ENCODE data around the gene SART1. TPM values are rescaled to one million over a fixed set of nuclear protein-coding genes. Genes with fewer than 3 reads are reported as not detected.

SART1 gene
- total RNA-seq, 2 donors from 2014 or later = 20.7 to 42.5 TPM

- H3K36me3 ChIP-seq = peaks cover 37% of the 10 kb centered on the region
- no peaks in the 10 kb centered on the region for H3K9me3 ChIP-seq
- DNase-seq (ENCODE audit: low spot score) = no peak
- H3K27me3 ChIP-seq = no peaks in the 10 kb centered on the region
- H3K4me1 ChIP-seq = no peaks in the 10 kb centered on the region
- no peak for TF ChIP-seq CTCF (IDR thresholded peaks at IDR 0.05)
- no peak overlapping the region for H3K4me3 ChIP-seq
- H3K27ac ChIP-seq = no peak overlapping the region
These were observed 17.8 kb downstream of the SART1 start for GRCh38 chr11:65979261-65979759.

GRCh38 chr11:65981101-65981740 is 19.7 kb downstream of the SART1 start:
- no peak for DNase-seq (ENCODE audit: low spot score)
- Histone ChIP-seq H3K27me3 (no peaks in the 10 kb centered on the region), H3K36me3 (peaks cover 32% of the 10 kb centered on the region), H3K27ac (no peak overlapping the region), H3K9me3 (no peaks in the 10 kb centered on the region), H3K4me1 (no peaks in the 10 kb centered on the region), H3K4me3 (no peak overlapping the region)
- no peak for TF ChIP-seq CTCF (IDR thresholded peaks at IDR 0.05)

DNA sequence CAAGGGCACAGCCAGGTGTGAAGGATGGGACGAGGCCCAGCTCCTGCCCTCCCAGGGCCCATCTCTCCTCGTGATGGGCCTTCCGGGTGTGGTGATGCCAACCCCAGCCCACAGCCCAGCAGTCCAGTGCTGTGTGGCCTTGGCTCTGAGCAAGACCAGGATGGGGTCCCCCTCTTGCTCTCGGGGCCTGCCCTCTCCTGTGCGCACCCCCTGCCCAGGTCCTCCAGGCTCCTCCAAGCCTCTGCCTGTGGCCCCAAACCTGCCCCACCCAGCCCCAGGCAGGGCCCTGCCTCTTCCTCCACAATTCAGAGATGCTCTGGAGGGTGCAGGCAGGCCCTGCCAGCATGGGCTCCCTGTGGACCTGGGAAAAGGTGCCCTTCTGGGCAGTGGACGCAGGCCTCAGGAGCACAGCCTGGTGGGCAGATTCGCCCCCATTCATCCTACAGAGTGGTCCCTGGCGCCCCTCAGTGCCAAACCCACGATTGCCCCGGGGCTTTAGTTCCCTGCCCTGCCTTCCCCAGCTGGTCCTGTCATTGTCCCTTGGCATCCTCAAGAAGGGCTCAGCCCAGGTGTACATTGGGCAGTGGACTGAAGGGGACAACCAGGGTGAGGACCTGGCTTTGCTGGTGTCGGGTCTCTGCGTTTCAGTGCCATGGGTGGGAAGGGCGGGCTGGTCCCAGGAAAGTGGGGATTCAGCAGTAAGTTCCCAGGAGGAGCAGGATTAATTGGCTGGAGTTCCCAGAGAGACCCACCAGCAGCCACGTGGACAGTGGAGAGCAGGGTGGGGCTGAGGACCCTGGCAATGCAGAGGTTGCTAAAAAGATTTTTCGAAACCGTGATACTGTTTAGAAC is 20.7 kb downstream of the SART1 start:
- Histone ChIP-seq H3K4me3 (no peak overlapping the region), H3K27ac (no peak overlapping the region), H3K27me3 (no peaks in the 10 kb centered on the region), H3K4me1 (no peaks in the 10 kb centered on the region), H3K36me3 (peaks cover 22% of the 10 kb centered on the region), H3K9me3 (no peaks in the 10 kb centered on the region)
- no peak for DNase-seq (ENCODE audit: low spot score)
- no peak for TF ChIP-seq CTCF (IDR thresholded peaks at IDR 0.05)

DNA sequence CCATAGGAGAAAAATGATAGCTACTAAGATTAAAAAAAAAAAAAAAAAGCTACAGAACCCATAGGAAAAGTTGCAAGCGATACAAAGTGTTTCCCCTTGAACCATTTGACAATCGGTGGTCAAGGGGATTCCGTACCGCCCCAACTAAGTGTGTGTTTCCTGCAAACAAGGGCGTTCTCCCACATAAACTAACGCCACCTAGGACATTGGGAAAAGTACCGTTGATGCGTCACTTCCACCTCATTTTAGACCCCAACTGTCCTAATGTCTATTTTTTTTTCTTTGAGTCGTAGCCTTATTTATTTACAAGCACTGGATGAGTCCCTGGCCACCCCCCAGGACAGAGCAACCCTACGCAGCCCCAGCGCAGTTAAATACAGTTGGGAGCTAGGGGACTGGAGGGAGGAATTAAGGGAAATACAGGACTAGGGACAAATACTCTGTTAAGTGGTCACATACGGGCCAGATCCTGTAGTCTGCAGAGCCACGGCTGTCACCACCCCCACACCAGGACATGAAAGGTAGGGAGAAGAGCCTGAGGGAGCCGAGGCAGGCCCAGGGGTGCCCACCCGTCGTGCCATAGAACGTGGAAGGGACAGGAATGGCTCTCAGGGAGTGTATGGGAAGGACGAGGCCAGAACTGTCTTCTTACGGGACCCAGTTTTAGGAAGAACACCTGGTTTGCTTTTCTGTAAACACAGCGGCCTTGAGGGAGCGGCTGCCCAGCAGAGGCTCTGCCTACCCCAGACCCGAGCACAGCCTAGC is 21.5 kb downstream of the SART1 start:
- Histone ChIP-seq H3K4me1 (no peaks in the 10 kb centered on the region), H3K27ac (no peak overlapping the region), H3K4me3 (no peak overlapping the region), H3K27me3 (no peaks in the 10 kb centered on the region), H3K9me3 (no peaks in the 10 kb centered on the region), H3K36me3 (peaks cover 14% of the 10 kb centered on the region)
- DNase-seq (ENCODE audit: low spot score) = no peak
- TF ChIP-seq CTCF (IDR thresholded peaks at IDR 0.05) = no peak

GRCh38 chr11:65983589-65983987 is 22.1 kb downstream of the SART1 start:
- H3K36me3 ChIP-seq = peaks cover 8% of the 10 kb centered on the region
- TF ChIP-seq CTCF (IDR thresholded peaks at IDR 0.05) = no peak
- H3K4me3 ChIP-seq = no peak overlapping the region
- no peak overlapping the region for H3K27ac ChIP-seq
- no peaks in the 10 kb centered on the region for H3K27me3 ChIP-seq
- H3K9me3 ChIP-seq = no peaks in the 10 kb centered on the region
- DNase-seq (ENCODE audit: low spot score) = no peak
- no peaks in the 10 kb centered on the region for H3K4me1 ChIP-seq
